Cardiac fibroblast (primary cell): ENCODE measurements around the gene ASH1L.

Source experiments
- DNase-seq, 2 donors: peaks; one replicate each; pipeline versions ENCODE4 v3.0.0 to v3.0.0-alpha.2; 2010; ENCODE audit warnings: low read depth in 2 of 2
- H3K4me3 ChIP-seq, 2 donors: replicated peaks in 1 of 2; 1 replicate in 1 of 2; 2 replicates in 1 of 2; pipeline ENCODE4 v1.5.1; 2011; ENCODE audit warnings: low read depth in 2 of 2, low read length in 2 of 2, mild to moderate bottlenecking in 2 of 2, moderate library complexity in 1 of 2
- TF ChIP-seq, protein P1 (sequence below): IDR thresholded peaks from one replicate; pipeline ENCODE4 v1.5.1; 2011; ENCODE audit warnings: low read depth, mild to moderate bottlenecking, low read length, inconsistent platforms

Gene ASH1L

GRCh38 chr1:155300553-155301329 lies 261.9 kb downstream of the ASH1L start:
- H3K4me3 ChIP-seq: no peak overlapping the region
- DNase-seq: no peak
- TF ChIP-seq, protein P1, sequence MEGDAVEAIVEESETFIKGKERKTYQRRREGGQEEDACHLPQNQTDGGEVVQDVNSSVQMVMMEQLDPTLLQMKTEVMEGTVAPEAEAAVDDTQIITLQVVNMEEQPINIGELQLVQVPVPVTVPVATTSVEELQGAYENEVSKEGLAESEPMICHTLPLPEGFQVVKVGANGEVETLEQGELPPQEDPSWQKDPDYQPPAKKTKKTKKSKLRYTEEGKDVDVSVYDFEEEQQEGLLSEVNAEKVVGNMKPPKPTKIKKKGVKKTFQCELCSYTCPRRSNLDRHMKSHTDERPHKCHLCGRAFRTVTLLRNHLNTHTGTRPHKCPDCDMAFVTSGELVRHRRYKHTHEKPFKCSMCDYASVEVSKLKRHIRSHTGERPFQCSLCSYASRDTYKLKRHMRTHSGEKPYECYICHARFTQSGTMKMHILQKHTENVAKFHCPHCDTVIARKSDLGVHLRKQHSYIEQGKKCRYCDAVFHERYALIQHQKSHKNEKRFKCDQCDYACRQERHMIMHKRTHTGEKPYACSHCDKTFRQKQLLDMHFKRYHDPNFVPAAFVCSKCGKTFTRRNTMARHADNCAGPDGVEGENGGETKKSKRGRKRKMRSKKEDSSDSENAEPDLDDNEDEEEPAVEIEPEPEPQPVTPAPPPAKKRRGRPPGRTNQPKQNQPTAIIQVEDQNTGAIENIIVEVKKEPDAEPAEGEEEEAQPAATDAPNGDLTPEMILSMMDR: no peak

- TF ChIP-seq, protein P1: no peak
- H3K4me3 ChIP-seq: no peak overlapping the region
- no peak for DNase-seq
Observed at GRCh38 chr1:155300024-155300423, 262.6 kb downstream of the ASH1L start.

DNA sequence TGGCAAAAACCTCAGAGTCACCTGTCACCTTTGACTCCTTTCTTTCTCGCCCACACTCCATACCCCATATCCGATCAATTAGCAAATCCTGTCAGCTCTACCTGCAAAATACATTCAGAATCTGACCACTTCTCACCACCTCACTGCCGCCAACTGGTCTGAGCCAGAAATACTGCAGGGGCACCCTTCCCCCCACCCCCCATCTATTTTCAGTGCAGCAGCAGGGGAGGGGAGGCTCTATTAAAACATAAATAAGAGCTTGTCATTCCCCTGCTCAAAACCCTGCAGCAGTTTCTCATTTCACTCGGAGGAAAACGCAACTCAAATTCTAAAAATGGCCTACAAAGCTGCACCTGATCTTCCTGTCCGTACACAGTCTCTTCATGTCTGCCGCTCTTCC lies 265.2 kb downstream of the ASH1L start:
- TF ChIP-seq, protein P1: no peak
- no peak for DNase-seq
- no peak overlapping the region for H3K4me3 ChIP-seq

DNA sequence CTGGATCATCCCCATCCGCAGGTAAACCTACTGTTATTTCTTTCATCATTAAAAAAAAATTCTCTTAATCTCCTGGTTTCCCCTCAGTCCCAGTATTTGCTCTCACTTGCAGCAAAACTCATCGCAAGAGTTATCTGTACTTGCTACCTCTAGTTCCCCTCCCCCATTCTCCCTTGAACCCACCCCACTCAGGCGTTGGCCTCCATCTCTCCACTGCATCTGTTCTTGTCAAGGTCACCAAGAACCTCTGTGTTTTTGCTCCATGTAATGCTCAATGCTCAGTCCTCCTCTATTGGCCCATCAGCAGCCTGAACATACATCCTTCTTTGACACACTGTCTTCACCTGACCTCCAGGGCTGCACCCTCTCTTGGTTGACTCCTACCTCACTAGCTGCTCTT lies 265.9 kb downstream of the ASH1L start:
- H3K4me3 ChIP-seq: no peak overlapping the region
- DNase-seq: no peak
- TF ChIP-seq, protein P1: no peak

DNA sequence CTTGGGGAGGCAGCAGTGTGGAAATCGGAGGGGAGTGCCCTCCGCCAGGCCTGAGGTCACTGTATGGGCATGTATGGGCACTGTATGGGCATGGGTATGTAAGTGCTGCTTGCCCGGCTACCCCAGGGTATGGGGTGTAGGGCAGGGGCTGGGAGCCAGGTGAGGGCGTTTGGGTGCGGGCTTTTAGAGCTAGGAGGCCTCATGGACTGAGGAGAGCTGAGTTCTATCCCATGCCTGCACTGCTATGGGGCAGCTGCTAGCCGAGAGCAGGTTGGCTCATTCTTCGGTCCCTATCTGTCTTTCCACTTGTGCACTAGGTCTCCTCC lies 266.7 kb downstream of the ASH1L start:
- DNase-seq: no peak
- TF ChIP-seq, protein P1: no peak
- no peak overlapping the region for H3K4me3 ChIP-seq

GRCh38 chr1:155295183-155295941 lies 267.2 kb downstream of the ASH1L start:
- H3K4me3 ChIP-seq: peak overlapping the region in 1 of 2 donors; percentile 1
- TF ChIP-seq, protein P1: no peak
- no peak for DNase-seq
